Fibroblast of the conjunctiva (primary cell): Measurements from ENCODE around the gene POMGNT1.

Experiments used
- DNase-seq: peaks from one replicate; pipeline ENCODE4 v3.0.0-alpha.2; 2010; ENCODE audit warnings: low read depth

POMGNT1 gene

DNA sequence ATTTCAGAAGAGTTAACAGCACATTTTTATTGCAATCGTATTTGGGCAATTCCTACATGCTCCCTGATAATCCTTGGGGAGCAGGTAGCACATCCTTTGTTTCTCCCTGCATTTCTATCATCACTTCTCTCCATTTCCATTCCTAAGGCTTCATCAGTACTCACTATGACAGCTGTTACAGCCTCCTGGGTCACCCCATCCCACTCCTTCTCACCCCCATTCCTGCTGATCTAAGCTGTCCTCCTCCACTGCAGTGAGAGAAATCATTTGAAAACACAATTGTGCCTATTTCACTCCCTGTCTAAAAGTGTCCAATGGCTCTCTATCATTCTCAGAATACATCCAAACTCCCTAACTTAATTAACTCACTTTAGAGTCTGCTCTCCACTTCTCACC lies 40.3 kb downstream of the POMGNT1 start:
- no peak for DNase-seq

GRCh38 chr1:46153732-46154131 lies 44.5 kb downstream of the POMGNT1 start:
- DNase-seq = no peak

GRCh38 chr1:46153228-46153627 lies 45.0 kb downstream of the POMGNT1 start:
- DNase-seq = no peak

- no peak for DNase-seq
Observed at GRCh38 chr1:46152016-46152415, 46.2 kb downstream of the POMGNT1 start.

DNA sequence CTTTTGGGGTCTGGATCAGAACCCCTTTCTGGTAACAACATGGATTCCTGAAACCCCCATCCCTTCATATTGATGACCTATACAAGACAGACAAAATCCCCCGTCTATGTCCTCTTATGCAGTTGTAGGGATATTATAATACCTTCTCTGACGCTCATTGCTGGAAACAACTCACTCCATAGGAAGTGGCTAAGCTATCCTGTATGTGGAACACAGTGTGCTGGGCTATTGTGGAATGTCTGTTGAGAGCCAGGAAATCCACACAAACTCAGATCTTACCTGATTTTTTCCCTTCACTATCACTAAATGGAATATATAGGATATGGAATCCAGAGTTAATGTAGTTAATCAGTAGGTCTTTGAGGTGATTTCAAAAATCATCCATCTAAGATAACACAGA lies 48.1 kb downstream of the POMGNT1 start:
- DNase-seq = no peak

DNA sequence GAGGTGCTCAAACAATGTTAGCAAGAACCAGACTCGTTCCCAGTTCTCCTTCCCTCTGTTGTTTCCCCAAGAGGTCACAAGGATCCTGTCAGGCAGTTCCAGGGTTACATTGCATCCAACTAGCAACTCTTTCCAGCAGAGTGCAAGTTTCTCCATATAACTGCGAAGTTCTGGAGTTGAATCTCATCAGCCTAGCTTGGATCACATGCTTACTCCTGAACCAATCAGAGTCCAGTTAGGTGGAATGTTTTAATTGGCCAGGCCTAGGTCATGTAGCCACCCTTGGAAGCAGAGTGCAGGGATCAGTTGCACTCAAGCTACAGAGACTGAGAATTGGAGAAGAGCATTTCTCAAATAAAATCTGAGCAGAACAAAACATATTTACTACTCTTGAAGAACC lies 49.9 kb downstream of the POMGNT1 start:
- DNase-seq = no peak
